ENCODE measurements around the gene LBH. TPM values are rescaled to one million over a fixed set of nuclear protein-coding genes. Genes with fewer than 3 reads are reported as not detected.

The LBH gene
- total and polyA plus RNA-seq, 2 donors (not counting 3 experiments of a cell fraction or from before 2014, with no cell fraction given) = 5.3 to 5.5 TPM

DNA sequence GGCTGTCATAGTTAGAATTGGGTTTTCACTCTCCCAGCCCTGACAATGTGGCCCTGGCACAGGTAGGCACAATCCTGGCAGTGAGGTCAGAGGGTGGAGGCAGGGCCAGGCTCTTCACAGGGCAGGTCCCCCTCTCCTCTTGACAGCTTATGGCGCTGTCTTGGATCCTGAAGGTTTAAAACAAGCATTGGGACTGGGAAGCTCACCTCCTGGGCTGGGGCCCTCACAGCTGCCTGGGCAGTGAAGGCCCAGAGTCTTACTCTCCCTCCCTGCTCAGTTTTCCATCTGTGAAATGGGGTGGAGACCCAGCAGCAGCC, 23.3 kb downstream of the LBH start:
- Histone ChIP-seq H3K9ac (replicated peaks; ENCODE audit: extremely low read depth, insufficient read depth, low read length) (no peak overlapping the region), H3K27me3 (ENCODE audit: control insufficient read depth in 2 of 2, insufficient read depth in 2 of 2, low read length in 2 of 2) (no peaks in the 10 kb centered on the region), H3K9me3 (replicated peaks; ENCODE audit: control insufficient read depth, insufficient read depth, low read length) (no peaks in the 10 kb centered on the region), H3K4me1 (ENCODE audit: control insufficient read depth, extremely low read depth, insufficient read depth, low read length) (peaks cover 14% of the 10 kb centered on the region), H2AFZ (ENCODE audit: low read depth, low read length) (no peak overlapping the region), H3K4me3 (replicated peaks in 1 of 3; ENCODE audit: insufficient read depth in 1 of 3, low read depth in 1 of 3, low read length in 3 of 3) (no peak overlapping the region), H4K20me1 (replicated peaks; ENCODE audit: control insufficient read depth, extremely low read depth, insufficient read depth, low read length) (no peaks in the 10 kb centered on the region), H3K9me1 (replicated peaks; ENCODE audit: control insufficient read depth, extremely low read depth, insufficient read depth, low read length) (no peaks in the 10 kb centered on the region), H3K27ac (ENCODE audit: insufficient read depth, low read depth, low read length) (no peak overlapping the region), H3K4me2 (ENCODE audit: insufficient read depth, low read length) (no peak overlapping the region), H3K36me3 (ENCODE audit: control insufficient read depth in 2 of 2, extremely low read depth in 1 of 2, insufficient read depth in 2 of 2, low read length in 2 of 2) (no peaks in the 10 kb centered on the region), H3K79me2 (ENCODE audit: control insufficient read depth, insufficient read depth, low read length) (no peaks in the 10 kb centered on the region)
- intact Hi-C loops (cut with micrococcal nuclease) = no loop called here
- FAIRE-seq (no peak), DNase-seq (ENCODE audit: low read depth, low spot score) (no peak)
- TF ChIP-seq GATA2 (IDR thresholded peaks at IDR 0.05; ENCODE audit: insufficient read depth, insufficient read length, low read depth, low read length) (no peak), EZH2 (IDR thresholded peaks at IDR 0.05; ENCODE audit: borderline replicate concordance, low read depth, low read length, severe bottlenecking) (no peak), JUN (IDR thresholded peaks at IDR 0.05; ENCODE audit: borderline replicate concordance, insufficient read depth, insufficient read length, low read depth) (no peak), FOS (IDR thresholded peaks at IDR 0.05; ENCODE audit: borderline replicate concordance, insufficient read depth, low read length) (no peak), POLR2A (IDR thresholded peaks at IDR 0.05; ENCODE audit: low read depth, low read length) (no peak), MYC (IDR thresholded peaks at IDR 0.05; ENCODE audit: low read depth, low read length) (no peak), POLR2AphosphoS5 (IDR thresholded peaks at IDR 0.05; ENCODE audit: insufficient read depth, low read depth, low read length) (no peak)
- TF ChIP-seq, protein P1, sequence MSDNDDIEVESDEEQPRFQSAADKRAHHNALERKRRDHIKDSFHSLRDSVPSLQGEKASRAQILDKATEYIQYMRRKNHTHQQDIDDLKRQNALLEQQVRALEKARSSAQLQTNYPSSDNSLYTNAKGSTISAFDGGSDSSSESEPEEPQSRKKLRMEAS (IDR thresholded peaks at IDR 0.05; ENCODE audit: insufficient read depth, insufficient read length) = no peak
- TF ChIP-seq, protein P2, sequence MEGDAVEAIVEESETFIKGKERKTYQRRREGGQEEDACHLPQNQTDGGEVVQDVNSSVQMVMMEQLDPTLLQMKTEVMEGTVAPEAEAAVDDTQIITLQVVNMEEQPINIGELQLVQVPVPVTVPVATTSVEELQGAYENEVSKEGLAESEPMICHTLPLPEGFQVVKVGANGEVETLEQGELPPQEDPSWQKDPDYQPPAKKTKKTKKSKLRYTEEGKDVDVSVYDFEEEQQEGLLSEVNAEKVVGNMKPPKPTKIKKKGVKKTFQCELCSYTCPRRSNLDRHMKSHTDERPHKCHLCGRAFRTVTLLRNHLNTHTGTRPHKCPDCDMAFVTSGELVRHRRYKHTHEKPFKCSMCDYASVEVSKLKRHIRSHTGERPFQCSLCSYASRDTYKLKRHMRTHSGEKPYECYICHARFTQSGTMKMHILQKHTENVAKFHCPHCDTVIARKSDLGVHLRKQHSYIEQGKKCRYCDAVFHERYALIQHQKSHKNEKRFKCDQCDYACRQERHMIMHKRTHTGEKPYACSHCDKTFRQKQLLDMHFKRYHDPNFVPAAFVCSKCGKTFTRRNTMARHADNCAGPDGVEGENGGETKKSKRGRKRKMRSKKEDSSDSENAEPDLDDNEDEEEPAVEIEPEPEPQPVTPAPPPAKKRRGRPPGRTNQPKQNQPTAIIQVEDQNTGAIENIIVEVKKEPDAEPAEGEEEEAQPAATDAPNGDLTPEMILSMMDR (IDR thresholded peaks at IDR 0.05; ENCODE audit: extremely low read depth in 1 of 2, insufficient read depth in 1 of 2, low read depth in 1 of 2, low read length in 2 of 2) = no peak
- no TSS peak for BruUV-seq (replicated peaks)
- CTCF ChIA-PET = interaction anchor here (1.2 to 2.2 kb wide), 3 partner anchors 13 to 90 kb away, joined by 4 to 9 read pairs (median 5); no protein-coding TSS in a partner anchor
- POLR2A ChIA-PET = no interaction called here
- dilution Hi-C loops (cut with MboI; ENCODE audit: extremely low pct_ligation_motif_present, low sequenced_read_pairs) = no loop called here

Data from endothelial cell of umbilical vein (primary cell).